Mesothelial cell of epicardium (in vitro differentiated cells): Measurements from ENCODE around the gene SNX9. TPM values are rescaled to one million over a fixed set of nuclear protein-coding genes. Genes with fewer than 3 reads are reported as not detected.
A peak's percentile ranks its signal among the peaks of the same experiment; 100 is the strongest.
"Not testable (repeated sequence)": the region's sequence is repeated elsewhere in the genome, so short reads cannot be mapped to it uniquely, and the experiment has no call there.

Experiments used
- DNase-seq, 2 experiments: peaks; one replicate each; pipeline ENCODE4 v3.0.0; 2021; ENCODE audit warnings: low spot score in 2 of 2; ENCODE audit not compliant: unreplicated experiment in 2 of 2
- H3K27ac Mint-ChIP-seq: 2 replicates; pipeline ENCODE4 v1.8.0; 2021; ENCODE audit warnings: mixed read lengths
- H3K27me3 Mint-ChIP-seq: 2 replicates; pipeline ENCODE4 v1.8.0; 2021; ENCODE audit warnings: low read depth, mixed read lengths
- H3K36me3 Mint-ChIP-seq: 2 replicates; pipeline ENCODE4 v1.8.0; 2021; ENCODE audit warnings: mixed read lengths
- H3K4me1 Mint-ChIP-seq: 2 replicates; pipeline ENCODE4 v1.8.0; 2021; ENCODE audit warnings: mixed read lengths
- H3K4me3 Mint-ChIP-seq: 2 replicates; pipeline ENCODE4 v1.8.0; 2021; ENCODE audit warnings: mild to moderate bottlenecking, moderate library complexity, mixed read lengths
- H3K9me3 Mint-ChIP-seq: 2 replicates; pipeline ENCODE4 v1.8.0; 2021; ENCODE audit warnings: mixed read lengths
- CTCF ChIP-seq: fragments of 200-600 bp; sonication (generic); IDR thresholded peaks from one replicate; pipeline ENCODE4 v1.5.0; 2021; ENCODE audit warnings: antibody characterized with exemption; ENCODE audit not compliant: unreplicated experiment
- total RNA-seq: library from RNA; stranded (reverse); gene quantifications from 3 replicates; pipeline ENCODE4 v1.2.1, GENCODE V29; 2021

The SNX9 gene
- total RNA-seq, 1 donor from 2014 or later: 23.1 TPM

GRCh38 chr6:157839606-157840005 lies 16.6 kb downstream of the SNX9 start:
- no peak overlapping the region for H3K4me3 Mint-ChIP-seq
- no peak for DNase-seq
- peaks cover 48% of the 10 kb centered on the region for H3K4me1 Mint-ChIP-seq
- no peaks in the 10 kb centered on the region for H3K9me3 Mint-ChIP-seq
- H3K27me3 Mint-ChIP-seq: no peaks in the 10 kb centered on the region
- peaks cover 2% of the 10 kb centered on the region for H3K36me3 Mint-ChIP-seq
- H3K27ac Mint-ChIP-seq: no peak overlapping the region
- TF ChIP-seq CTCF: no peak

- no peak for TF ChIP-seq CTCF
- no peak overlapping the region for H3K4me3 Mint-ChIP-seq
- H3K4me1 Mint-ChIP-seq: peaks cover 49% of the 10 kb centered on the region
- H3K9me3 Mint-ChIP-seq: no peaks in the 10 kb centered on the region
- H3K27ac Mint-ChIP-seq: peak overlapping the region; percentile 74
- H3K27me3 Mint-ChIP-seq: no peaks in the 10 kb centered on the region
- DNase-seq: no peak
- H3K36me3 Mint-ChIP-seq: peaks cover 2% of the 10 kb centered on the region
Measured at GRCh38 chr6:157840261-157840660, 17.2 kb downstream of the SNX9 start.

- no peak for DNase-seq
- H3K27ac Mint-ChIP-seq: peak overlapping the region; percentile 83
- H3K27me3 Mint-ChIP-seq: no peaks in the 10 kb centered on the region
- no peak for TF ChIP-seq CTCF
- no peaks in the 10 kb centered on the region for H3K36me3 Mint-ChIP-seq
- no peak overlapping the region for H3K4me3 Mint-ChIP-seq
- peaks cover 54% of the 10 kb centered on the region for H3K4me1 Mint-ChIP-seq
- no peaks in the 10 kb centered on the region for H3K9me3 Mint-ChIP-seq
Measured at GRCh38 chr6:157840776-157841175, 17.7 kb downstream of the SNX9 start.

GRCh38 chr6:157841211-157841840 lies 18.3 kb downstream of the SNX9 start:
- peaks cover 59% of the 10 kb centered on the region for H3K4me1 Mint-ChIP-seq
- peak overlapping the region; percentile 83 for H3K27ac Mint-ChIP-seq
- no peak for TF ChIP-seq CTCF
- DNase-seq: no peak
- no peaks in the 10 kb centered on the region for H3K9me3 Mint-ChIP-seq
- no peak overlapping the region for H3K4me3 Mint-ChIP-seq
- no peaks in the 10 kb centered on the region for H3K27me3 Mint-ChIP-seq
- H3K36me3 Mint-ChIP-seq: no peaks in the 10 kb centered on the region

- TF ChIP-seq CTCF: no peak
- H3K27me3 Mint-ChIP-seq: no peaks in the 10 kb centered on the region
- H3K36me3 Mint-ChIP-seq: no peaks in the 10 kb centered on the region
- peak overlapping the region; percentile 74 for H3K27ac Mint-ChIP-seq
- no peak for DNase-seq
- peaks cover 62% of the 10 kb centered on the region for H3K4me1 Mint-ChIP-seq
- H3K9me3 Mint-ChIP-seq: no peaks in the 10 kb centered on the region
- H3K4me3 Mint-ChIP-seq: no peak overlapping the region
Measured at GRCh38 chr6:157842212-157842611, 19.2 kb downstream of the SNX9 start.

GRCh38 chr6:157844196-157844595 lies 21.1 kb downstream of the SNX9 start:
- DNase-seq: not testable (repeated sequence)
- peaks cover 67% of the 10 kb centered on the region for H3K4me1 Mint-ChIP-seq

More at GRCh38 chr6:157844196-157844595, 21.1 kb downstream of the SNX9 start:
- not testable (repeated sequence) for H3K36me3 Mint-ChIP-seq, H3K27ac Mint-ChIP-seq, H3K27me3 Mint-ChIP-seq, H3K9me3 Mint-ChIP-seq, H3K4me3 Mint-ChIP-seq
